ENCODE measurements around the gene NECTIN1.

The NECTIN1 gene

GRCh38 chr11:119671561-119672015 lies 57.4 kb downstream of the NECTIN1 start:
- no peak for DNase-seq (ENCODE audit: low read depth)

GRCh38 chr11:119671051-119671450 lies 57.9 kb downstream of the NECTIN1 start:
- no peak for DNase-seq (ENCODE audit: low read depth)

- no peak for DNase-seq (ENCODE audit: low read depth)
Observed at GRCh38 chr11:119669487-119669886, 59.5 kb downstream of the NECTIN1 start.

GRCh38 chr11:119668676-119669075 lies 60.3 kb downstream of the NECTIN1 start:
- DNase-seq (ENCODE audit: low read depth) = no peak

GRCh38 chr11:119666463-119667131 lies 62.4 kb downstream of the NECTIN1 start:
- DNase-seq (ENCODE audit: low read depth) = peak; percentile 38

- no peak for DNase-seq (ENCODE audit: low read depth)
Observed at GRCh38 chr11:119666061-119666460, 62.9 kb downstream of the NECTIN1 start.

GRCh38 chr11:119664701-119665420 lies 64.1 kb downstream of the NECTIN1 start:
- no peak for DNase-seq (ENCODE audit: low read depth)

GRCh38 chr11:119664063-119664572 lies 64.9 kb downstream of the NECTIN1 start:
- no peak for DNase-seq (ENCODE audit: low read depth)

- DNase-seq (ENCODE audit: low read depth) = no peak
Observed at GRCh38 chr11:119663279-119663678, 65.7 kb downstream of the NECTIN1 start.

- DNase-seq (ENCODE audit: low read depth) = no peak
Observed at GRCh38 chr11:119661226-119661625, 67.8 kb downstream of the NECTIN1 start.

GRCh38 chr11:119659971-119660723 lies 68.9 kb downstream of the NECTIN1 start:
- DNase-seq (ENCODE audit: low read depth) = no peak

GRCh38 chr11:119652907-119653659 lies 75.9 kb downstream of the NECTIN1 start:
- no peak for DNase-seq (ENCODE audit: low read depth)

GRCh38 chr11:119651802-119652584 lies 77.0 kb downstream of the NECTIN1 start:
- no peak for DNase-seq (ENCODE audit: low read depth)

GRCh38 chr11:119650251-119650650 lies 78.7 kb downstream of the NECTIN1 start:
- no peak for DNase-seq (ENCODE audit: low read depth)

GRCh38 chr11:119647254-119647653 lies 81.7 kb downstream of the NECTIN1 start:
- no peak for DNase-seq (ENCODE audit: low read depth)

GRCh38 chr11:119645018-119645417 lies 84.0 kb downstream of the NECTIN1 start:
- no peak for DNase-seq (ENCODE audit: low read depth)

GRCh38 chr11:119644502-119644901 lies 84.5 kb downstream of the NECTIN1 start:
- no peak for DNase-seq (ENCODE audit: low read depth)

GRCh38 chr11:119643876-119644225 lies 85.1 kb downstream of the NECTIN1 start:
- no peak for DNase-seq (ENCODE audit: low read depth)

- DNase-seq (ENCODE audit: low read depth) = no peak
Observed at GRCh38 chr11:119643212-119643875, 85.7 kb downstream of the NECTIN1 start.

- DNase-seq (ENCODE audit: low read depth) = no peak
Observed at GRCh38 chr11:119641983-119642745, 86.8 kb downstream of the NECTIN1 start.

Measured in activated gamma-delta T cell treated with anti-CD3 and anti-CD28 coated beads, Interleukin-2, amount 50 U/mL, for 16 hours (primary cell).